Activated CD4-positive, alpha-beta T cell treated with anti-CD3 and anti-CD28 coated beads, Interleukin-2, amount 50 U/mL, for 16 hours (primary cell): ENCODE data around the gene ZNF276.
"Not testable (repeated sequence)": the region's sequence is repeated elsewhere in the genome, so short reads cannot be mapped to it uniquely, and the experiment has no call there.

Experiments used
- DNase-seq: peaks from one replicate; pipeline ENCODE4 v3.0.0-alpha.2; 2020

The ZNF276 gene, protein sequence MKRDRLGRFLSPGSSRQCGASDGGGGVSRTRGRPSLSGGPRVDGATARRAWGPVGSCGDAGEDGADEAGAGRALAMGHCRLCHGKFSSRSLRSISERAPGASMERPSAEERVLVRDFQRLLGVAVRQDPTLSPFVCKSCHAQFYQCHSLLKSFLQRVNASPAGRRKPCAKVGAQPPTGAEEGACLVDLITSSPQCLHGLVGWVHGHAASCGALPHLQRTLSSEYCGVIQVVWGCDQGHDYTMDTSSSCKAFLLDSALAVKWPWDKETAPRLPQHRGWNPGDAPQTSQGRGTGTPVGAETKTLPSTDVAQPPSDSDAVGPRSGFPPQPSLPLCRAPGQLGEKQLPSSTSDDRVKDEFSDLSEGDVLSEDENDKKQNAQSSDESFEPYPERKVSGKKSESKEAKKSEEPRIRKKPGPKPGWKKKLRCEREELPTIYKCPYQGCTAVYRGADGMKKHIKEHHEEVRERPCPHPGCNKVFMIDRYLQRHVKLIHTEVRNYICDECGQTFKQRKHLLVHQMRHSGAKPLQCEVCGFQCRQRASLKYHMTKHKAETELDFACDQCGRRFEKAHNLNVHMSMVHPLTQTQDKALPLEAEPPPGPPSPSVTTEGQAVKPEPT

DNA sequence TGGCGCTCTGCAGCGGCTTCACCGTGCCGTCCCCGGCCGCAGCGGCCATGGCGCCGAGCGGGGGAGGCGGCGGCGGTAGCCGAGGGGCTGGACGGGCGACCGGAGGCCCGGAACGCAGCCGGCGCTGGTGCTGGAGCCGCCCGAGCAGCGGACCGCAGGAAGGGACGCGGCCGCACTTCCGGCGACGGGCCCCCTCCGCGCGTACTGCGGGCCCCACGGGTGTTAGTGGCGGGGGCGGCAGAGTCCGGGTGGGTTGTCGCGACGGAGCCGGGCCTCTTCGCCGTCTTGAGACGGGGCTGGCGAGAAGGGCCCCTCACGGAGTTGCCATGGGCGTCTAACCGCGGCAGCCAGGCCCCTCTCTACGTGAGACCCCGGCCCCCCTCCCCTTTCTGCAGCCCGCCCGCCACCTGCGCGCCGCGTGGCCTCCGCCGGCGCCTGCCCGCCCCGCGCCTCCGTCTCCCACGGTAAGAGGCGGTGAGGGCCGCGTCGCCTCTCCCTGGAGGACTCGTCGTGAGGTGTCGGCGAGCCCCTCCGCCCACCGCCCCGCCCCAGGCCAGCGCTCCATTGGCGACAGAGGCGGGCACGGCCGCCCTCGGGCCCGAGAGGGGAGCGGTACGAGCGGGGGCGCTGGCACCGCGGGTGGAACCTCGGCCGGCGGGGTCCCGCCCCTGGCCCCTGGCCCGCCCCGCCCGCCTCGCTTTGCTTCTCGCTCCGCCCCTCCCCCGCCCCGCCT, at the start of gene ZNF276, which contains the start of gene VPS9D1:
Gene ZNF276 (plus strand): TSS at position 725 of the 733 bp plus-strand sequence. CDS start 104 bp downstream, outside the sequence.
Gene VPS9D1 (minus strand): TSS at position 86 of the 733 bp plus-strand sequence. CDS start 37 bp downstream, at position 49.
- DNase-seq, result peak; percentile 82

DNA sequence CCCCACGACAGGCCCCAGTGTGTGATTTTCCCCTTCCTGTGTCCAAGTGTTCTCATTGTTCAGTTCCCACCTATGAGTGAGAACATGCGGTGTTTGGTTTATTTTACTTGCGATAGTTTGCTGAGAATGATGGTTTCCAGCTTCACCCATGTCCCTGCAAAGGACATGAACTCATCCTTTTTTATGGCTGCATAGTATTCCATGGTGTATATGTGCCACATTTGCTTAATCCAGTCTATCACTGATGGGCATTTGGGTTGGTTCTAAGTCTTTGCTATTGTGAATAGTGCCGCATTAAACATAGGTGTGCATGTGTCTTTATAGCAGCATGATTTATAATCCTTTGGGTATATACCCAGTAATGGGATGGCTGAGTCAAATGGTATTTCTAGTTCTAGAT, 49.8 kb upstream of the ZNF276 start:
- not testable (repeated sequence) for DNase-seq

DNA sequence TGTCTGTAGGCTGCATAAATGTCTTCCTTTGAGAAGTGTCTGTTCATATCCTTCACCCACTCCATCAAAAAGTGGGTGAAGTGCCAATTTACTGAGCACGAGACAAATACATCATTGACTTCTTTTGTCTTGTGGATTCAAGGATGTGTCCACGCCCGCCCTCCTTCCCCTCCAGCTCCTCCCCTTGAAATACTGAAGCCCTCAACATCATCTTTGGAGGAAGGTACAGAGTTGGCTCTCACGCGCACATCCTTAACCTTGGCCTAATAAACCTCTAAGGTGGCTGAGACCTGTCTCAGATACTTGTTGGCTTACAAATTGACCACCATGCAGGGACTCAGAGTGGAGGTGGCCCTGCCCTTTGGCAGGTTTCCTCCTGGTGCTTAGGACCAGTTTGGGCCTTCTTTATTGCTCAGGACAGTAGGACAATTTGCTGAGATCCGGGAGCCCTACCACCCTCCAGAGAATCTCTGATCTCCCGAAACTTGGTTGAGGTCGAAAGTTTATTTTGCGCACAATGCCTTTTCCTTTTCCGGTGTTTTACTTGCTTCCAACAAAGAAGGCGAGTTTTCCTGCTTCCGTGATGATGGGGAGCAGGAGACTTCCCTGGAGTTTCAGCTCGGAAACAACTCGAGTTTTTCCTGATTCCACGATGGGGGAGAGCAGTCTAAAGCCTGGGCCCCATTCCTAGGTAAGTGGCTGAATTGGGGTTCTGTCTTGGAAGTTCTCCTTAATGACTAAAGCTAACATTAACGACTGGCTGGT, 49.0 kb upstream of the ZNF276 start:
- no peak for DNase-seq

DNA sequence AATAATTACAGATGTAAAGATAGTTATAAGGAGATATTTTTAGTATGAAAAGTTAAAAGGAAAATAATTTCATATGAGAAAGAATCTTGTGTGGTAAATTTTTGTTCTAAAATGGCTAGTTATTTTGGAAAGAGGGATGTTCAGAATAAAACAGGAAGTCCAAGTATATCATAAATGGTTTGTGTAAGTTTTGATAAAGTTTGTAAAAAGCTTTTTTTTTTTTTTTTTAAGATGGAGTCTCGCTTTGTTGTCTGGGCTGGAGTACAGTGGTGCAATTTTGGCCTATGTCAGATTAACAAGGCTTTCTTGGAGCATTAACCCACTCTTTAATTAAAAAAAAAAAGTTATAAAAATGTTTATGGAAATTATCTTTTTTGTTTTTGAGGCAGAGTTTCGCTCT, 43.1 kb upstream of the ZNF276 start:
- DNase-seq, result no peak

DNA sequence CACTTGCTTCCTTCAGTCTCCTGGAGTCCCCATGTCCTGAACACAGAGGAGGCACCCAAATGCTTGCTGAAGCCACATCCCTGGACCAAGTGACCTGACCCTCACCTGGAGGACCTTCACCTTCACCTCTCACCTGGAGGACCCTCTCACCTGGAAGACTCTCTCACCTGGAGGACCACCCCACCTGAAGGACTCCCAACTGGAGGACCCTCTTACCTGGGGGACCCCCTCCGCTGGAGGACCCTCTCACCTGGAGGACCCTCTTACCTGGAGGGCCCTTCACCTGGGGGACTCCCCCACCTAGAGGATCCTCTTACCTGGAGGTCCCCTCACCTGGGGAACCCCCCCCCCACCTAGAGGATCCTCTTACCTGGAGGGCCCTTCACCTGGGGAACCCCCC, 35.4 kb upstream of the ZNF276 start:
- DNase-seq, result no peak

DNA sequence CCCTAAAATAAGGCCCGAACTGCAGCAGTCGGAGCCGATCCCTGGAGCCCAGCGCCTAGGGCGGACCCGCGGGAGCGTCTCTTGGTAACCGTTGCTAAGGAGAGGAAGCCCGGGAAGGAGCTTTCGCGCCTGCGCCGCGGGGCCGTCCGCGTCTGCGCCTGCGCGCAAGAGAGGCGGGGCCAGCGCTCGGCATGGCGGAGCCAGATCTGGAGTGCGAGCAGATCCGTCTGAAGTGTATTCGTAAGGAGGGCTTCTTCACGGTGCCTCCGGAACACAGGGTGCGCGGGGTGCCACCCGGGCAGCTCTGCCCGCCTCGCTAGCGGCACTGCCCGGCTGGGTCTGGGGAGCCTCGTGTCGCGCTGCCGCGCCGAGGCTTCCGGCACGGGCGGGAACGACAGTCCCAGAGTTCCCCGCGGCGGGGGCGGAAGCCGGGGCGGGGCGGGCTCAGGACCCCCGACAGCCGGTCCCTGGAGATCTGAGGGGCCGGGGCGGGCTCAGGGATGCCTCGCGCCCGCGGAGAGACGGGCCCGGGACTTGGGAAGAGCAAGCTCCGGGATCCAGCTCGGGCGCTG, 34.7 kb upstream of the ZNF276 start, which contains the start of gene CDK10:
Gene CDK10 (plus strand): TSS at position 170 of the 572 bp plus-strand sequence. CDS start 22 bp downstream, at position 192.
- DNase-seq, result peak; percentile 93

DNA sequence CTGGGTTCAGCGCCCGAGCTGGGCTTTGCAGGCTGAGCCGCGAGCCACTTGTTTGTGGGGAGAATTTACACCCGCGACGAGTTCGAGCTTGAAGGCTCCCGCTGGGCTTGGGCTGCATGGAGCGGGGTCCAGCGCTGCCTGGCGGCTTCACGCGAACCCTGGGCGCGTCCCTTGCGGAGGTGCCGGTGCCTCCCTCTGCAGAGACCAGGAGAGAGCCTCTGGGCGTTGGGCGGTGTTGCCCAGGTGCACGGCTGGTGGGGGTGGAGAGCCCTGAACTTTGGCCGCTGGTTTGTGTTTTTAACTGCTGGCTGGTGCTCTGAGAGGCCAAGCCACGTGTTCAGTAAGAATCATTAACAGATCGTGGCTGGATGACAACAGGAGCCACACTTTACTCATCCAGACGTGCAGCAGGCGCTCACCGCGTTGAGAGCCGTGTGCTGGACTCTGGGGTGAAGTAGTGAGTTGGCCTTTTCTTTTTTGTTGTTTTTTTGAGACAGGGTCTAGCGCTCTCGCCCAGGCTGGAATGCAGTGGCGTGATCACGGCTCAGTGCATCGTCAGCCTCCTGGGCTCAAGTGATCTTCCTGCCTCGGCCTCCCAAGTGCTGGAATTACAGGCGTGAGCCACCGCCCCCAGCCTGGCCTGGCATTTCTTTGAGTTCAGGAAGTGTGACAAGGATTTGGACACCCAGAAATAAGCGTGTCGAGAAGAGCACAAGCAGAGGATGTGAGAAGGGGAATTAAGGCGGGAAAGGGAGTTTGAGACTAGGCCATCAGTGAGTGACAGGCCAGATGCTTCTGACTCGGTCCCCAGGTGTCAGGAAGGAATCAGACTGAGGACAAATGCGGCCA, 34.0 kb upstream of the ZNF276 start:
- peak; percentile 23 for DNase-seq

DNA sequence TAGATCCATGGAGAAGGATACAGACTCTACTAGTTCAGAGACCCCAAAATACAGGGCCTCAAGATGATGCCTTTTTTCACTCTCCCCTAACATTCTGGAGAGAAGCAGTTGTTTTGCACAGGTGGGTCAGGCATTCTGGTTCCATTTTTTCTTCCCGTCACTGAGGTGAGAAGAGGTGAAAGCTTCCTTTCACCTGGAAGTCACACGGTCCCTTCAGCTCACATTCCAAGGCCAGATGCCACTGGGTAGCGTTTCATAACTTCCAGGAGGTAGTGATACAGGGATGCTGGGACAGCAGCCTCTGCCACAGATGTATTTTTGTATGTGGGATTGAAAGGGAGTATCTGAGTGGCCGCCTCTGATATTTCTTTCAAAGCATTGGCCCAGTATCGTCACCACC, 32.9 kb upstream of the ZNF276 start:
- DNase-seq, result no peak

DNA sequence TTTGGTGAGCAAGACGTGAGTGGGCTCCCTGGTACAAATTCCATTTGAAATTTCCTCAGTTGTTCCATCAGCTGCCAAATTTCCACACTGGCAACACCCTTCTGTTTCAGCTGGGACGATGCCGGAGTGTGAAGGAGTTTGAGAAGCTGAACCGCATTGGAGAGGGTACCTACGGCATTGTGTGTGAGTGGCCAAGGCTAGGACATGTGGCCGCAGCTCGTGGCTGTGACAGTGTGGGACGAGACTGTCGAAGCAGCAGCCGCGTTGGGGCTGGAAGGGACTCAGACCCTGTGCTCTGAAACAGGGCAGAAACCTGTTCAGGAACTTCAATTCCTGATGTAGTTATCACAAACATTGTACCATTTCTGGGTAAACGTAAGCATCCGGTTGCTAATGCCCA, 32.2 kb upstream of the ZNF276 start:
- DNase-seq, result no peak

DNA sequence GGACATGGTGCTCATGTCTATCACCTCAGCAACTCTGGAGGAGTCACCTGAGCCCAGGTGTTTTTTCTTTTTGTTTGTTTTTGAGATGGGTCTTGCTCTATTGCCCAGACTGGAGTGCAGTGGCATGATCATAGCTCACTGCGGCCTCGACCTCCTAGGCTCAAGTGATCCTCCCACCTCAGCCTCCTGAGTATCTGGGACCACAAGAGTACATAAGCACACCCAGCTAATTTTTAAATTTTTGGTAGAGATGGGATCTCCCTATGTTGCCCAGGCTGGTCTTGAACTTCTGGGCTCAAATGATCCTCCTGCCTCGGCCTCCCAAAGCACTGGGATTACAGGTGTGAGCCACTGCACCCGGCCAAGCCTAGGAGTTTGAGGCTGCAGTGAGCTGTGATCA, 31.7 kb upstream of the ZNF276 start:
- not testable (repeated sequence) for DNase-seq

DNA sequence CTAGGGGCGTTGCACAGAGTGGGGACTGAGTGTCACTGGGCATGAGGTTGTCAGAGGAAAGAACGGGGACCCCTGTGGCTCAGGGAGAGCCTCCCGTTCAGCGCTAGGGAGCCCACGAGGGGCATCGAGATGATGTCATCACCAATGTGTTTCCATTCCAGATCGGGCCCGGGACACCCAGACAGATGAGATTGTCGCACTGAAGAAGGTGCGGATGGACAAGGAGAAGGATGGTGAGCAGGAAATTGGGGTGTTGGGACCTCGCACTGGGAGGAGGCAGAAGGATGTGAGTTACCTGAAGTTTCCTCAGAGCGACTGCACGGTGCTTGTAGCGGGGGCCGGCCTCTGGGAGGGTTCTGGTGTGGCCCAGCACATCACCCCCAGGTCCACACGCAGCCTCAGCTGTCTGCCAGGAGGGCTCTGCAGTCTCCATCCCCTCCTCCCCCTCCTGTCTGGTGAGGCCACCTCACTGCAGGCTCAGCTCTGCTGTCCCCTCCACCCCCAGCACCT, 30.9 kb upstream of the ZNF276 start:
- no peak for DNase-seq

DNA sequence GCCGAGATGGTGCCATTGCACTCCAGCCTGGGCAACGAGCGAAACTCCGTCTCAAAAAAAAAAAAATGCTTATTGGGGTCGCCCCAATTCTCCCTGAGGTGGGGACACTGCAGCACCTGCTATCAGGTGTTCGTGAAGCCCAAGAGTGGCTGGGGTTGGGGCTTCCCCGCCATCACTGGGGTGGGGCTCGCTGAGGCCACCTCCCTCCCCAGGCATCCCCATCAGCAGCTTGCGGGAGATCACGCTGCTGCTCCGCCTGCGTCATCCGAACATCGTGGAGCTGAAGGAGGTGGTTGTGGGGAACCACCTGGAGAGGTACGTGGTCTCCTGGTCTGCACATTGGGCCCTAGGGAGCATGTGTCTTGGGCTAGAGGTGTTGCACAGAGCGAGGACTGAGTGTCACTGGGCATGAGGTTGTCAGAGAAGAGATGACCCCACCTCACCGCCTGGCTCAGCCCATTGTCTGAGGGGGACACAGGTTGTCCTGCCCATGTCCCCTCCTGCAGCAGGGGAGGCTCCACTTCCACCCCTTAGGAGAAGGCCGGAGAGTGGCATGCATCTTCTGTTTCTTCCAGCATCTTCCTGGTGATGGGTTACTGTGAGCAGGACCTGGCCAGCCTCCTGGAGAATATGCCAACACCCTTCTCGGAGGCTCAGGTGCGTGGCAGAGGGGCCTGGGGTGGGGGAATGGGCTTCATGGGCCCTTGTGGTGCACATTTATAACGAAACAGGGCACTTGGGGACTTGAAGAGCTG, 29.9 kb upstream of the ZNF276 start:
- DNase-seq, result no peak

DNA sequence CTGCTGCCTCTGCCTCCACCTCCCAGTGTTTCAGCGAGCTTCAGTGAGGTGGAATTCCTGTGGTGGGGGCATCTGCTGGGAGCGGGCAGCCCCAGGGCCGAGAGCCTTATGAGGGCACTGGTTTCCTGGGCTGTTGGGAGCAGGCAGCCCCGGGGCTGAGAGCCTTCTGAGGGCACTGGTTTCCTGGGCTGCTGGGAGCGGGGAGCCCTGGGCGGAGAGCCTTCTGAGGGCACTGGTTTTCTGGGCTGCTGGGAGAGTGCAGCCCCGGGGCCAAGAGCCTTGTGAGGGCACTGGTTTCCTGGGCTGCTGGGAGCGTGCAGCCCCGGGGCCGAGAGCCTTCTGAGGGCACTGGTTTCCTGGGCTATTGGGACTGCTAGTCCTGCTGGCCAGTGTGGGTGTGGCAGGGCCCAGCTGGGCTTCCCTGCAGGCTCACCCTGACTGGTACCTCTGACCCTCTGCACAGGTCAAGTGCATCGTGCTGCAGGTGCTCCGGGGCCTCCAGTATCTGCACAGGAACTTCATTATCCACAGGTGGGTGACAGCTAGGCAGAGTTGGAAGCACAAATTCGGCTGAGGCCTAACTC, 29.3 kb upstream of the ZNF276 start:
- DNase-seq, result no peak

DNA sequence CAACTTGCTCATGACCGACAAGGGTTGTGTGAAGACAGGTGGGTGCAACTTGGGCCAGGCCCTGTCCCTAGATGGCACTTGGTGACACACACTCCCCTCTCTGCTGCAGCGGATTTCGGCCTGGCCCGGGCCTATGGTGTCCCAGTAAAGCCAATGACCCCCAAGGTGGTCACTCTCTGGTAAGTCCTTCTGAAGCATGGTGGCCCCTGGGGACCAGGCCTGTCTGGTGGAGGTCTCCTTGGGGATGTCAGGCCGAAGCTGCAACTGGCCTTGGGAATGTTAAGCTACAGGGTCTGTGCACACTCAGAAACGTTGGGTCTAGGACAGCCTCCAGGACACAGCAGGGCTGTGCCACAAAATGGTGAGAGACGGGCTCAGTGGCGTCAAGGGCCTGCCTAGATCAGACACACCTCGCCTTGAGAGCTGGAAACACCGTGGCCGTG, 28.0 kb upstream of the ZNF276 start:
- DNase-seq, result no peak

DNA sequence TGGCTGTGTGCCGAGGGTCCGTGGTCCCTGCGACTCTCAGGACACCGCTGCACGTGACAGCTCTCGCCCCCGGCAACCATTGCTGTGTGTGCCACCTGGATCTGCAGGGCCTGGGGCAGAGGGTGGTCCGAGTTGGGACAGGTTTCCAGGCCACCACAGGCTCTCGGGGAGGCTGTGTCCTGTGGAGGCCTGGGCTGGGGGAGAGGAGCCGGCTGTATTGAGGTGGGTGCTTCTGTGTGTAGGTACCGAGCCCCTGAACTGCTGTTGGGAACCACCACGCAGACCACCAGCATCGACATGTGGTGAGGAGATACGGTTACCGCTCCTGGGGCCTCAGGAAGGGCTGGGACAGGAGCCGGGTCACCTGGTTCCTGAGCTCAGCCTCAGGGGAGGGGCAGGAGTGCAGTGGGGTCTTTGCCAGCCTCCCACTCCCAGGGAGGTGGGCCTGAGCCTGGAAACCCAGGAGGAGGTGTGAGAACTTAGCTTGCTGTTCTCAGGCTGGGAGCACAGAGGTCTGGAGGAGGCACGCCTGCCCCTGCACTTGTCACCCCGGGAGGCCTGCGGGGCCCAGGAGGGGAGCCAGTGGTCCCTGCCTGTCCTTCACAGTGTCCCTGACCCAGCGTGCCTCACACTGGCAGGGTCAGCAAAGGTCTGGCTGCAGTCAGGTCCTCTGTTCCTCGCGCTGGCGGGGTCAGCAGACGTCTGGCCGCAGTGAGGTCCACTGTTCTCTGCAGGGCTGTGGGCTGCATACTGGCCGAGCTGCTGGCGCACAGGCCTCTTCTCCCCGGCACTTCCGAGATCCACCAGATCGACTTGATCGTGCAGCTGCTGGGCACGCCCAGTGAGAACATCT, 27.2 kb upstream of the ZNF276 start:
- DNase-seq, result no peak

DNA sequence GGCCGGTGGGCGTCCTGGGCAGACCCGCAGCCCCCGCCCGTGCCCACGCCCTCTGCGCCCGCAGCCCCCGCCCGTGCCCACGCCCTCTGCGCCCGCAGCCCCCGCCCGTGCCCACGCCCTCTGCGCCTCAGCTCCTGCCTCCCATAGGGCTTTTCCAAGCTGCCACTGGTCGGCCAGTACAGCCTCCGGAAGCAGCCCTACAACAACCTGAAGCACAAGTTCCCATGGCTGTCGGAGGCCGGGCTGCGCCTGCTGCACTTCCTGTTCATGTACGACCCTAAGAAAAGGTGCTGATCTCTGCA, 26.6 kb upstream of the ZNF276 start:
- DNase-seq, result not testable (repeated sequence)

DNA sequence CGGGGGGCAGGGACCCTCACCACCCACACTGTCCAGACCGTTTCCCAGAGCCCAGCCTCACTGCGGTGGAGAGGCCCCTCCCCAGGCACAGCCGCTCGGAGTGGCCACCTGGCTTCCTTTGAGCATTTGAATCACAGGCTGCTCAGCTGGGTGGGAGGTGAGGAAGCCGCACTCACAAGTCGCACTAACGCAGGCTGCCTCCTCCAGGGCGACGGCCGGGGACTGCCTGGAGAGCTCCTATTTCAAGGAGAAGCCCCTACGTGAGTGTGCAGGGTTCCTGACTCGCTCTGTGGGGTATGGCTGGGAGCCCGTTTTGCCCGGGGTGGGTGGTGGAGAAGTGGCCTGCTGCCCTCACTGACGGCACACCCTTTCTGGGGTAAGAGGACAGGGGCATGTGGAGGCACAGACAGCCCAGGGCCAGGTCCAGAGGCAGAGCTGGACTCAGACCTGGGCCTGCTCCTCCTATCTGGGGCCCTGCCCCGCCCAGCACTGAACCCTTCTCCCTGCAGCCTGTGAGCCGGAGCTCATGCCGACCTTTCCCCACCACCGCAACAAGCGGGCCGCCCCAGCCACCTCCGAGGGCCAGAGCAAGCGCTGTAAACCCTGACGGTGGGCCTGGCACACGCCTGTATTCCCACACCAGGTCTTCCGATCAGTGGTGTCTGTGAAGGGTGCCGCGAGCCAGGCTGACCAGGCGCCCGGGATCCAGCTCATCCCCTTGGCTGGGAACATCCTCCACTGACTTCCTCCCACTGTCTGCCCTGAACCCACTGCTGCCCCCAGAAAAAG, 26.1 kb upstream of the ZNF276 start:
- no peak for DNase-seq
